NCI-H748 treated with DMSO at 0.1 percent for 48 hours (cell line): ENCODE data around the gene MARCHF7.
"Not testable (repeated sequence)": the region's sequence is repeated elsewhere in the genome, so short reads cannot be mapped to it uniquely, and the experiment has no call there.

ENCODE experiments used
- DNase-seq: peaks from one replicate; lab custom pipeline; 2025; lab: John Stamatoyannopoulos, UW

Gene MARCHF7, protein sequence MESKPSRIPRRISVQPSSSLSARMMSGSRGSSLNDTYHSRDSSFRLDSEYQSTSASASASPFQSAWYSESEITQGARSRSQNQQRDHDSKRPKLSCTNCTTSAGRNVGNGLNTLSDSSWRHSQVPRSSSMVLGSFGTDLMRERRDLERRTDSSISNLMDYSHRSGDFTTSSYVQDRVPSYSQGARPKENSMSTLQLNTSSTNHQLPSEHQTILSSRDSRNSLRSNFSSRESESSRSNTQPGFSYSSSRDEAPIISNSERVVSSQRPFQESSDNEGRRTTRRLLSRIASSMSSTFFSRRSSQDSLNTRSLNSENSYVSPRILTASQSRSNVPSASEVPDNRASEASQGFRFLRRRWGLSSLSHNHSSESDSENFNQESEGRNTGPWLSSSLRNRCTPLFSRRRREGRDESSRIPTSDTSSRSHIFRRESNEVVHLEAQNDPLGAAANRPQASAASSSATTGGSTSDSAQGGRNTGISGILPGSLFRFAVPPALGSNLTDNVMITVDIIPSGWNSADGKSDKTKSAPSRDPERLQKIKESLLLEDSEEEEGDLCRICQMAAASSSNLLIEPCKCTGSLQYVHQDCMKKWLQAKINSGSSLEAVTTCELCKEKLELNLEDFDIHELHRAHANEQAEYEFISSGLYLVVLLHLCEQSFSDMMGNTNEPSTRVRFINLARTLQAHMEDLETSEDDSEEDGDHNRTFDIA

GRCh38 chr2:159712143-159712928 is at the start of gene MARCHF7:
MARCHF7 (plus strand) TSS chr2:159712506; CDS start chr2:159729023, 16,517 bp downstream.
- DNase-seq: peak; percentile 92

DNA sequence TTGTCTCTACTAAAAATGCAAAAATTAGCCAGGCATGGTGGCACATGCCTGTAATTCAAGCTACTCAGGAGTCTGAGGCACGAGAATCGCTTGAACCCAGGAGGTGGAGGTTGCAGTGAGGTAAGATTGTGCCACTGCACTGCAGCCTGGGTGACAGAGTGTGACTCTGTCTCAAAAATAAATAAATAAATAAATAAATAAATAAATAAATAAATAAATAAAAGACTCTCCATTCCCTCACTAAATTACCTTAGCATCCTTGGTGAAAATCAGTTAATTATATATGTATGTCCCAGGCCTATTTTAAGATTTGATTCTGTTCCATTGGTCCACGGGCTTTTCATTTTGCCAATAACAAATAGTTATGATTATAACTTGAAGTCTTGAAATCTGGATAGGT is 44.9 kb upstream of the MARCHF7 start:
- not testable (repeated sequence) for DNase-seq

DNA sequence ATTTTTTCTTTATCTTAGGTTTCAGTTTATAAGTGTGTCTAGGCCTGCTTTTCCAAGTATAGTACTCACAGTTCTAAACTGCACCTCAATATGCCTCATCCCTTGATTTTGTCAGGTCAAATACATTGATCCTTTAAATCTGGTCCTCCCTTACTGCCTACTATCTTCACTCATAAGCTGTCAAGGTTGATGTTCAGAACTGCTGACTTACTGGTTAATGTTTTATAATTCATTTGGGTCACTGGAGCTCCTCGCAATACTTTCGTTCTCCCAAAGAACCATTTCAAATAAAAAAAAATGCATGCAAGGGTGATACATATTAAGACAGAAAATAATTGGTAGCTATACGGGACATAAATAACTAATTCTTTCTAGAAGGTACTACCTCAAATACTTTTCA is 41.3 kb upstream of the MARCHF7 start:
- no peak for DNase-seq

GRCh38 chr2:159677654-159678053 is 34.7 kb upstream of the MARCHF7 start:
- DNase-seq: no peak

DNA sequence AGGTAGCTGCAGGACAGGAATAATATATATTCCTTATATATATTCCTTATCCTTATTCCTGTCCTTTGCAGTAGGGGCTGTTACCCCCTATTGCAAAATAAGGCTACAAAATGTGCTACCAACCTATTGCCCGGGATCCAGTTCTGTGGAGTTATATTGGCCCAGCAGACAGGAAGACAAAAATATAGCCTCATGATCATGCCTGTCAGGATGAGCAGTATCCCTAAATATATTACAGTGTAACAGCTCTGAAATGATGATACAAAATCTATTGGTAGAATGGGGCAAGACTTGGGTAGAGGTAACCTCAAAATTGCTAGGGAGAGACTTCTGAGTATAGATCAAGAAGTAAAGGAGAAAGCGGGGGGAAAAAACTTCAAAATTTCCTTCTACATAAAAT is 31.6 kb upstream of the MARCHF7 start:
- DNase-seq: no peak

DNA sequence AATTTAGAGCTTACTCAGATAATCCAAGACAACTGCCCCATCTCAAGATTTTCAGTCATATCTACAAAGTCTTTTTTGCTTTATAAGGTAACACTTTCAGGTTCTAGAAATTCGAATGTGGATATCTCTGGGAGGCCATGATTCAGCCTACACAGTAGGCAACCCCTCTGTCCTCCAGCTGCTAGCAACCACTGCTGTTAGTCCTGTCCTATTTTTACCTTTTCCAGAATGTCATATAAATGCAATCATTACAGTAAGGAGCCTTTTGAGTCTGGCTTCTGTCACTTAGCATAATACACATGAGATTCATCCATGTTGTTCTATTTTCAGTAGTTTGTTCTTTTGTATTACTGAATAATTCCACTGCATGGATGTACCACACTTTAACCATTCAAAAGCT is 28.5 kb upstream of the MARCHF7 start:
- DNase-seq: no peak

DNA sequence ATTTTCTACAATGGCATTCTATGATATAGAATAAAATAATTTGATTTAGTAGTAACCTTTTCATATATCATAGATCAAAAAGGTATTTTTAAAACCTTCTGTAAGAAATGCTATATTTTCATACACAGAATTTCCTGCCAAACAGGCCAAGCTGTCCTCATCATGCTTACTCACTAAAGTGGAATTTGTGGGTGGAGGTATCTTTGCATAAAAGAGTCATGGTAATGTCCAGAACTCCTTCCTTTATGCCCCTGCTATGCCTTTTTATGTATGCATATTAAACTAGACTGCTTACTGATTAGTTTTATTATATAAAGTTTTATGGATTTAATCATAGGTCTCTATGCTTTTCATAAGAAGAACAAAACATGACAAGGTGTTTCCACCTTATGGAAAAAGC is 27.5 kb upstream of the MARCHF7 start:
- no peak for DNase-seq

DNA sequence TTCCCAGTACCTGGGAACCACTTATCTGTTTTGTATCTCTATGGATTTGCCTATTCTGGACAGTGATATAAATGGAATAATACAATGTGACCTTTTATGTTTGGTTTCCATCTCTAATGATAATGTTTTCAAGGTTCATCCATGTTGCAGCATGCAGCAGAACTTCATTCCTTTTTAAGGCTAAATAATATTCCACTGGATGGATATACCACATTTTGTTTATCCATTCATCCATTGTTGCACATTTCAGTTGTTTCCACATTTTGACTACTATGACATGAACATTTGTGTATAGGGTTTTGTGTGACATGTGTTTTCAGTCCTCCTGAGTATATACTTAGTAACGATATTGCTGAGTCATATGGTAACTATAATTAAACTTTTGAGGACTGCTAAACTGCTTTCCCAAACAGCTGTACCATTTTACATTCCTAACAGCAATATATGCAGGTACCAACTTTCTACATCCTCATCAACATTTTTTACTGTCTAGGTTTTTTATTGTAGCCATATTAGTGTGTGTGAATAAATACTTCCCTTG is 17.7 kb upstream of the MARCHF7 start:
- DNase-seq: no peak

GRCh38 chr2:159695795-159696448 is 16.4 kb upstream of the MARCHF7 start:
- DNase-seq: no peak

DNA sequence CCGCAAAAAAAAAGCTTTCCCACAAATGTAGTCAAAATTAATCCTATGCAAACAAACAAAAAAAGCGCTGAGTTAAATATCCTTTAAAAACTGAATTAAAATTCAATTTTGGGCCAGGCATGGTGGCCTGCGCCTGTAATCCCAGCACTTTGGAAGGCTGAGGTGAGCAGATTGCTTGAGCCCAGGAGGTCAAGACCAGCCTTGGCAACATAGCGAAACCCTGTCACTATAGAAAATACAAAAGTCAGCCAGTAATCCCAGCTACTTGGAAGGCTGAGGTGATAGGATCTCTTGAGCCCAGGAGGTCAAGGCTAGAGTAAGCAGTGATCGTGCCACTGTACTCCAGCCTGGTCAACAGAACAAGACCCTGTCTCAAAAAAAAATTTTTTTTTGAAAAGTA is 8.8 kb upstream of the MARCHF7 start:
- no peak for DNase-seq

- DNase-seq: no peak
Observed at GRCh38 chr2:159706385-159706980, 5.8 kb upstream of the MARCHF7 start.

DNA sequence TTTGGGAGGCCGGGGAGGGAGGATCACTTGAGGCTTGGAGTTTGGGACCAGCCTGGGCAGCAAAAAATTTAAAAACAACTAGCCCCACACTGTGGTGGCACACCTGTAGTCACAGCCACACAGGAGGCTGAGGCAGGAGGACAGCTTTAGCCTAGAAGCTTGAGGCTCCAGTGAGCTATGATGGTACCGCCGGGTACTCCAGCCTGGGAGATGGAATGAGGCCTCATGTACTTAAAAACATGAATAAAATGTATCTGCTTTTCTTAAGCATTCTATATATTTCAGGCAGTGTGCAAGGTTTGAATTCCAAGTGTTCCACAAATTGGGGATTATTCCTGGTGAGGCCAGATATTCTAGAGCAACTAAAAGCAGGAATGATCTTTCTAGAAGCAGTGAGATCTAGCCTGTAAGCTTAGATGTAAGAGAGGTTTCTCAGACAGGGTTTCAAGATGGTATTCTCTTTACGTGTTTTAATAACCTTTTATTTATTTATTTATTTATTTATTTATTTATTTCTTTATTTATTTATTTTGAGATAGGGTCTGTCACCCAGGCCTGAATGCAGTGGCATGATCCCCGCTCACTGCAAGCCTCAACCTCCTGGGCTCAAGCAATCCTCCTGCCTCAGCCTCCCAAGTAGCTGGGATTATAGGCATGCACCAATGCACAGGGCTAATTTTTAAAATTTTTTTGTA is 4.1 kb upstream of the MARCHF7 start:
- no peak for DNase-seq

DNA sequence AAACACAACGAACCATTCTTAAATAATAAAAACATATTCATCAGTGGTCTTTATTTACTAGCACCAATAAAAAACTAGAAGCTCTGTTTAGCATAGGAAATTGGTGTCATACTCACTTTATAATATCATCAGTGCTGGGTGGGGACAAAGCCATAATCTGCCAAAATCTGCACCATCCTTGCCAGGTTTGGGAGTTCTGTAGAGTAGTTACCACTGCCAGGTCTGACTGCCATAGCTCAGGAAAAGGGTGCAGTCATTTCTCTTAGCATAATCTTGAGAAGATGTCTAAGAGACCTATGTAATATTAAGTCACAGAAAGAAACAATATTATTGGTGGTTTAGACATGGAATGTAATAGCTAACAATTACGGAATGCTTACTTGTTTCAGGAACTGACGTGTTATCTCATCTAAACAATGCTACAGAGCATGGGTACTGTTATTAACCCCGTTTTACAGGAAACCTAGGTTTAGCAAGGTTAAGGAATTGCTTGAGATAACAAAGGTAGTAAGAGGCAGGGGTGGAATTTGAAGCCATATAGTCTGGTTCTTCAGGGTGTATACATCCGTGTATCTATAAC is 1.6 kb upstream of the MARCHF7 start:
- no peak for DNase-seq

GRCh38 chr2:159711562-159712142 is 654 bp upstream of the MARCHF7 start:
- peak; percentile 89 for DNase-seq

DNA sequence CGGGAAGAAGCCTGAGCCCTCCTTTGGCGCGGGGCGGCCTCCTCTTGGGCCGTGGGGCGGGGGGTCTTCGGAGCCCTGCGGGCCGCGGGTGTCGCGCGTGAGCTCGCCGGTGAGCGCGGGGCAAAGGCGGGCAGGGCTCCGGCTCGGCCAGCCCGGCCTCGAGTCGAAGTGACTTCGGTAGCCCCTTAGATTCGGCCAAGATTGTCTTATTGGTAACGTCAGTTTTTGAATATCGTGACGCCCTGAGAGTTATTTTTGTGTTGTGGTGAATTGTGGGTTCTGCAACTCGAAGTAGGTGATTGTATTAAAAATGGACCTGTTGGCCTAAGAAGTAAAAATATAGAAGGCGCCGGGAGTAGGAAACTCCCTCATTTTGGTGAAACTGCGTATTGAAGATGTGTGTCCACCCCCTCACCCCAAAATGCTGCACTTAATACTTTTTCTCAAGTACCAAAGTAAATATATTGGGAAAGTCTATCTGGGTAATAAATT is 669 bp downstream of the MARCHF7 start:
- DNase-seq: no peak

- no peak for DNase-seq
Observed at GRCh38 chr2:159713631-159714246, 1.4 kb downstream of the MARCHF7 start.

DNA sequence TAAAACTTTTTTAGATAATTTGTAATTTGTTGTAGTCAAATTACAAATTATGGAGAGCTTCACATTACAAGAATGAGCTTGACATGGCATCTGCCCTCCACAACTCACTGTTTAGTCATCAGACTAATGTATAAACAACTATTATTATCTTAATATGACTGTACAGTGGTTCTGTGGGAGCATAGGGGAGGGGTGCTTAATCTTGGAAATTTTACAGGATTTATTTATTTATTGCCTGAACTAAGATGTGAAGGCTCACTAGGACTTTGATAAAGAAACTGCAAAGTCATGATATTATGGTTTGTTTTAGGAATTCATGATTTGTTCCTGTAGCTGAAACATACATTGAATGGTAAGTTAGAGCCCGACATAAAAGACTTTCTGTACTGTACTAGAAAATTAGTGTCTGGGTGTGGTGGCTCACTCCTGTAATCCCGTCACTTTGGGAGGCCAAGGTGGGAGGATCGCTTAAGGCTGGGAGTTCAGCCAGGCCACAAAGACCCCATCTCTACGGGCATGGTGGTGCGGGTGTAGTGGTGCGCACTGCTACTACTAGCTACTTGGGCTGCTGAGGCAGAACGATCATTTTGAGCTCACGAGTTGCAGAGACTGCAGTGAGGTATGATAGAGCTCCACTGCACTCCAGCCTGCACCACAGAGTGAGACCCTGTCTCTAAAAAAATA is 2.1 kb downstream of the MARCHF7 start:
- DNase-seq: no peak

DNA sequence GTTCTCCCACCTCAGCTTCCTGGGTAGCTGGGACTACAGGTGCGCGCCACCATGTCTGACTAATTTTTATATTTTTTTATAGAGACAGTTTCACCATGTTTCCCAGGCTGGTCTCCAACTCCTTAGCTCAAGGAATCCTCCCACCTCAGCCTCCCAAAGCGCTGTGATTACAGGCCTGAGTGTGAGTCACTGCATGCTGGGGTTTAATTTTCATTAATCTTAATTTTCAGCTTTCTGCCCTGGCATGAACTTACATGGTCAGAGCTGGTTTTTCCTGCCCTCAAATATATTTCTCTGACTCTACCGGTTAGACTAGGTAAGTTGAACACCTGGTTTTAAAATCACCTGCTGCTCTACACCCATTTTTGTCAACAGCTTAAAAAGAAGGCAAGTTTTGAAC is 3.1 kb downstream of the MARCHF7 start:
- DNase-seq: no peak

DNA sequence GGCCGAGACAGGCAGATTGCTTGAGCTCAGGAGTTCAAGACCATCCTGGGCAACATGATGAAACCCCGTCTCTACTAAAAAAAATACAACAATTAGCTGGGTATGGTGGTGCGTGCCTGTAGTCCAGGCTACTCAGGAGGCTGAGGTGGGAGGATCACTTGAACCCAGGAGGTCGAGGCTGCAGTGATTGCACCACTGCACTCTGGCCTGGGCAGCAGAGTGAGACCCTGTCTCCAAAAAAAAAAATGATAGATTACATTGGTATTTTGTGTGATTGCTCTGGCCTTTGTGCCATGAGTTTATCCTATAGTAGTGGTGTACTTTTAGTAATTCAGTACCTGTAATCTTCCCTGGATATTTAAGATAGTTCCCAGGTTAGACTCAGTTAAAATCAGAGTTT is 4.1 kb downstream of the MARCHF7 start:
- DNase-seq: not testable (repeated sequence)
